H1 (cell line): ENCODE data around the gene EPYC. TPM values are rescaled to one million over a fixed set of nuclear protein-coding genes. Genes with fewer than 3 reads are reported as not detected.

ENCODE experiments used
- CTCF ChIA-PET: fragments of 300-600 bp; sonication (Branson Sonifier 250); formaldehyde crosslinking; loops from one replicate; lab custom pipeline; 2021; ENCODE audit not compliant: partially characterized antibody; lab: Charles Lee
- POLR2A ChIA-PET: fragments of 300-600 bp; sonication (Branson Sonifier 250); formaldehyde crosslinking; loops from one replicate; lab custom pipeline; 2021; ENCODE audit warnings: inconsistent platforms; ENCODE audit not compliant: partially characterized antibody; lab: Charles Lee
- DNase-seq, 2 experiments: peaks; one replicate each; pipeline versions ENCODE4 v3.0.0 to v3.0.0-alpha.2; 2010 to 2022; ENCODE audit warnings: low spot score in 2 of 2, low read depth in 1 of 2, mixed read lengths in 1 of 2
- FAIRE-seq: peaks from 2 replicates; lab custom pipeline; 2011; peaks lifted over from hg19 to GRCh38; lab: Jason Lieb, UNC
- H2AFZ ChIP-seq: 2 replicates; pipeline ENCODE4 v1.8.1; 2012; ENCODE audit warnings: low read length, inconsistent platforms
- H2AK5ac ChIP-seq: 2 replicates; pipeline ENCODE4 v1.6.1; 2013; ENCODE audit warnings: low read depth, low read length
- H2BK120ac ChIP-seq: replicated peaks from 2 replicates; pipeline ENCODE3; 2013; ENCODE audit warnings: low read depth, low read length, inconsistent platforms
- H2BK12ac ChIP-seq: 2 replicates; pipeline ENCODE4 v1.6.1; 2013; ENCODE audit warnings: low read depth, low read length
- H2BK15ac ChIP-seq: 2 replicates; pipeline ENCODE4 v1.6.1; 2013; ENCODE audit warnings: low read length
- H2BK20ac ChIP-seq: 2 replicates; pipeline ENCODE4 v1.6.1; 2013; ENCODE audit warnings: low read length
- H2BK5ac ChIP-seq: 2 replicates; pipeline ENCODE4 v1.6.1; 2013; ENCODE audit warnings: low read depth, low read length
- H3K14ac ChIP-seq: 2 replicates; pipeline ENCODE4 v1.6.1; 2013; ENCODE audit warnings: inconsistent platforms; ENCODE audit not compliant: insufficient read length
- H3K18ac ChIP-seq: 2 replicates; pipeline ENCODE4 v1.6.1; 2013; ENCODE audit warnings: low read length; ENCODE audit errors: extremely low read depth
- H3K23ac ChIP-seq: 2 replicates; pipeline ENCODE4 v1.6.1; 2013; ENCODE audit warnings: inconsistent platforms; ENCODE audit not compliant: insufficient read length
- H3K23me2 ChIP-seq: 2 replicates; pipeline ENCODE4 v1.6.1; 2013; ENCODE audit warnings: low read depth, low read length
- H3K27ac ChIP-seq: 2 replicates; pipeline ENCODE4 v1.6.1; 2011; ENCODE audit warnings: low read depth, low read length, inconsistent platforms
- H3K27me3 ChIP-seq, 4 experiments: replicated peaks in 1 of 4; 1 replicate in 1 of 4; 2 replicates in 3 of 4; pipeline versions ENCODE4 v1.6.1 to v1.8.1; 2011 to 2013; ENCODE audit warnings: low read length in 3 of 4, mild to moderate bottlenecking in 3 of 4, inconsistent platforms in 2 of 4, mixed read lengths in 2 of 4, moderate library complexity in 1 of 4; ENCODE audit not compliant: control insufficient read depth in 3 of 4, insufficient read depth in 3 of 4; ENCODE audit errors: extremely low read depth in 1 of 4
- H3K36me3 ChIP-seq, 4 experiments: 2 replicates each; pipeline versions ENCODE4 v1.6.1 to v1.8.1; 2011 to 2013; ENCODE audit warnings: mild to moderate bottlenecking in 4 of 4, low read length in 3 of 4, moderate library complexity in 2 of 4, control low read depth in 1 of 4, inconsistent platforms in 1 of 4; ENCODE audit not compliant: insufficient read depth in 4 of 4, control insufficient read depth in 2 of 4
- H3K4ac ChIP-seq: replicated peaks from 2 replicates; pipeline ENCODE3; 2013; ENCODE audit warnings: low read length, low read depth, mixed read lengths, inconsistent platforms; ENCODE audit not compliant: insufficient read length
- H3K4me1 ChIP-seq, 4 experiments: replicated peaks in 1 of 4; 1 replicate in 1 of 4; 2 replicates in 3 of 4; pipeline versions ENCODE4 v1.6.1 to v1.8.1; 2011 to 2013; ENCODE audit warnings: low read length in 3 of 4, inconsistent platforms in 2 of 4, mixed read lengths in 1 of 4; ENCODE audit not compliant: insufficient read depth in 4 of 4, control insufficient read depth in 3 of 4
- H3K4me2 ChIP-seq, 2 experiments: 2 replicates each; pipeline versions ENCODE4 v1.6.1 to v1.8.1; 2011 to 2013; ENCODE audit warnings: low read depth in 2 of 2, low read length in 2 of 2, control low read depth in 1 of 2, inconsistent platforms in 1 of 2, mild to moderate bottlenecking in 1 of 2; ENCODE audit not compliant: insufficient read depth in 1 of 2
- H3K4me3 ChIP-seq, 4 experiments: fragments of 200-600, 300-600 bp in 1 of 4; sonication (generic), shearing (Covaris generic), sonication (Bioruptor Twin) in 1 of 4; 2 replicates each; pipeline versions ENCODE4 v1.5.1 to v1.8.1; 2011 to 2016; ENCODE audit warnings: low read length in 4 of 4, low read depth in 3 of 4, control low read depth in 2 of 4, inconsistent platforms in 2 of 4, mild to moderate bottlenecking in 2 of 4, mixed read lengths in 1 of 4, moderate library complexity in 1 of 4; ENCODE audit not compliant: insufficient read depth in 2 of 4; ENCODE audit errors: extremely low read depth in 1 of 4
- H3K56ac ChIP-seq: replicated peaks from 2 replicates; pipeline ENCODE3; 2013; ENCODE audit warnings: low read depth, mild to moderate bottlenecking, mixed read lengths, low read length, inconsistent platforms; ENCODE audit not compliant: insufficient read length
- H3K79me1 ChIP-seq: 2 replicates; pipeline ENCODE4 v1.6.1; 2013; ENCODE audit warnings: low read depth, low read length, control low read depth
- H3K79me2 ChIP-seq, 2 experiments: 2 replicates each; pipeline versions ENCODE4 v1.6.1 to v1.8.1; 2012 to 2013; ENCODE audit warnings: low read length in 2 of 2, mild to moderate bottlenecking in 2 of 2, inconsistent platforms in 1 of 2; ENCODE audit not compliant: insufficient read depth in 2 of 2, control insufficient read depth in 1 of 2
- H3K9ac ChIP-seq, 4 experiments: replicated peaks in 1 of 4; 1 replicate in 1 of 4; 2 replicates in 3 of 4; pipeline versions ENCODE4 v1.6.1 to v1.8.1; 2011 to 2013; ENCODE audit warnings: low read depth in 3 of 4, low read length in 3 of 4, control low read depth in 2 of 4, mild to moderate bottlenecking in 2 of 4, moderate library complexity in 2 of 4, inconsistent platforms in 1 of 4; ENCODE audit errors: extremely low read depth in 1 of 4
- H3K9me3 ChIP-seq, 2 experiments: 2 replicates each; pipeline versions ENCODE4 v1.6.1 to v1.8.1; 2012 to 2013; ENCODE audit warnings: mild to moderate bottlenecking in 2 of 2, moderate library complexity in 2 of 2, control low read depth in 1 of 2, inconsistent platforms in 1 of 2, low read depth in 1 of 2, low read length in 1 of 2, mixed read lengths in 1 of 2; ENCODE audit not compliant: insufficient read depth in 2 of 2
- H4K20me1 ChIP-seq, 2 experiments: replicated peaks in 1 of 2; 2 replicates each; pipeline versions ENCODE3 to v1.8.1; 2011 to 2013; ENCODE audit warnings: inconsistent platforms in 2 of 2, low read length in 2 of 2, mild to moderate bottlenecking in 1 of 2; ENCODE audit not compliant: insufficient read depth in 2 of 2, control insufficient read depth in 1 of 2
- H4K5ac ChIP-seq: 2 replicates; pipeline ENCODE4 v1.6.1; 2013; ENCODE audit warnings: low read length, low read depth, mixed read lengths, inconsistent platforms; ENCODE audit not compliant: insufficient read length
- H4K8ac ChIP-seq: 2 replicates; pipeline ENCODE4 v1.8.0; 2013; ENCODE audit warnings: mild to moderate bottlenecking, moderate library complexity, low read length, inconsistent platforms; ENCODE audit not compliant: insufficient read depth; ENCODE audit errors: extremely low read depth
- H4K91ac ChIP-seq: replicated peaks from 2 replicates; pipeline ENCODE3; 2013; ENCODE audit warnings: low read length, mixed read lengths, inconsistent platforms; ENCODE audit not compliant: insufficient read length
- CTBP2 ChIP-seq: IDR thresholded peaks from 2 replicates; pipeline ENCODE4 v1.7.0; 2011; ENCODE audit warnings: borderline replicate concordance, mild to moderate bottlenecking, moderate library complexity, mixed read lengths, low read length; ENCODE audit not compliant: insufficient read depth, insufficient read length
- MAX ChIP-seq: IDR thresholded peaks from 2 replicates; pipeline ENCODE4 v1.6.1; 2012; ENCODE audit warnings: inconsistent platforms
- NANOG ChIP-seq: IDR thresholded peaks from 2 replicates; pipeline ENCODE4 v1.6.1; 2011; ENCODE audit warnings: low read length, low read depth, mild to moderate bottlenecking, inconsistent platforms; ENCODE audit not compliant: insufficient read depth, poor library complexity, severe bottlenecking
- PHF8 ChIP-seq: fragments of 200-600 bp; sonication (generic); conservative IDR thresholded peaks from 2 replicates; pipeline ENCODE4 v1.7.1; 2012; ENCODE audit warnings: low read depth, mild to moderate bottlenecking, inconsistent platforms, low read length, moderate library complexity
- RNF2 ChIP-seq: fragments of 200-900, 300-1000 bp; sonication (generic); IDR thresholded peaks from 2 replicates; pipeline ENCODE4 v1.7.1; 2016; ENCODE audit warnings: borderline replicate concordance, low read depth, mild to moderate bottlenecking, antibody characterized with exemption, low read length; ENCODE audit not compliant: poor library complexity, severe bottlenecking; ENCODE audit errors: missing control alignments
- RXRA ChIP-seq: IDR thresholded peaks from 2 replicates; pipeline ENCODE4 v1.6.1; 2011; ENCODE audit warnings: low read depth, mild to moderate bottlenecking, low read length, moderate library complexity; ENCODE audit not compliant: insufficient read depth
- SAP30 ChIP-seq: fragments of 300-600 bp; sonication (generic); IDR thresholded peaks from 2 replicates; pipeline ENCODE4 v1.7.1; 2012; ENCODE audit warnings: low read length, moderate library complexity, mild to moderate bottlenecking, inconsistent platforms; ENCODE audit not compliant: insufficient read depth, insufficient replicate concordance
- SIRT6 ChIP-seq: IDR thresholded peaks from one replicate; pipeline ENCODE4 v1.7.1; 2012; ENCODE audit warnings: low read length, inconsistent platforms
- WGBS, 2 experiments: shearing (Covaris generic) in 1 of 2; methylation state at CpG; one replicate each; pipeline versions ENCODE4 v1.1.6 to v1.1.7; 2013 to 2015; ENCODE audit warnings: low lambda C conversion rate in 2 of 2, mixed read lengths in 2 of 2, inconsistent platforms in 1 of 2, low coverage in 1 of 2, missing lambda C conversion rate in 1 of 2; ENCODE audit not compliant: insufficient replicate concordance in 2 of 2, insufficient coverage in 1 of 2, insufficient read length in 1 of 2; ENCODE audit errors: extremely low coverage in 1 of 2, missing lambda C conversion rate in 1 of 2; 5-methylcytosine and 5-hydroxymethylcytosine counted together
- polyA plus RNA-seq, 7 experiments: library from polyadenylated mRNA; depleted of rRNA in 3 of 7; stranded (reverse) in 5 of 7; unstranded in 2 of 7; fragments of >200 nt in 5 of 7; fragments of 200-250 nt in 2 of 7; gene quantifications; 1 replicate in 5 of 7; 2 replicates in 1 of 7; 4 replicates in 1 of 7; pipeline versions ENCODE4 v1.2.1 to v1.2.3, GENCODE V29; 2011 to 2013; ENCODE audit warnings: missing spikeins in 2 of 7, mixed read lengths in 2 of 7
- total RNA-seq: library from RNA; stranded (reverse); fragmentation: NEBNext Ultra II Directional; extraction: Animal tissue kit (Norgen Biotek cat#: 25700); gene quantifications from 2 replicates; pipeline ENCODE4 v1.2.1, GENCODE V29; 2021

Gene EPYC
- total and polyA plus RNA-seq, 2 of the 8 experiments (the other 6 are each of a cell fraction or from before 2014, with no cell fraction given), result not detected

GRCh38 chr12:90984114-90984513, 20.7 kb downstream of the EPYC start:
- H3K36me3 ChIP-seq, result no peaks in the 10 kb centered on the region
- H3K79me2 ChIP-seq, result no peaks in the 10 kb centered on the region
- TF ChIP-seq CTBP2 (no peak), MAX (no peak), SAP30 (no peak), NANOG (peak; percentile 79), SIRT6 (no peak), PHF8 (no peak), RXRA (no peak), RNF2 (no peak)
- no peak overlapping the region for H3K4ac ChIP-seq
- no peak overlapping the region for H3K56ac ChIP-seq
- FAIRE-seq (no peak), DNase-seq (peak; percentile 19 to 48)
- no peaks in the 10 kb centered on the region for H3K79me1 ChIP-seq
- no peak overlapping the region for H4K8ac ChIP-seq
- no peak overlapping the region for H3K4me3 ChIP-seq
- H3K14ac ChIP-seq, result no peak overlapping the region
- ChIA-PET CTCF (interaction anchor here (0.6 to 4.3 kb wide), 5 partner anchors 10 to 346 kb away, joined by 3 to 29 read pairs (median 4); partner anchors contain the start of gene LUM), POLR2A (interaction anchor here (1.5 kb wide), 1 partner anchor 9 kb away, joined by 5 read pairs; no protein-coding TSS in a partner anchor)
- no peak overlapping the region for H3K27ac ChIP-seq
- H3K23me2 ChIP-seq, result no peaks in the 10 kb centered on the region
- H2AFZ ChIP-seq, result no peak overlapping the region
- no peak overlapping the region for H3K9ac ChIP-seq
- no peak overlapping the region for H3K23ac ChIP-seq
- H3K18ac ChIP-seq, result no peak overlapping the region
- no peak overlapping the region for H2AK5ac ChIP-seq
- H2BK120ac ChIP-seq, result no peak overlapping the region
- H3K4me1 ChIP-seq, result peaks cover 0 to 14% (median 2%) of the 10 kb centered on the region in 4 experiments; a peak in 2 of 7 replicates
- no peak overlapping the region for H2BK20ac ChIP-seq
- H2BK15ac ChIP-seq, result no peak overlapping the region
- no peak overlapping the region for H2BK12ac ChIP-seq
- peak overlapping the region; percentile 12 to 24; a peak in 2 of 4 replicates for H3K4me2 ChIP-seq
- H3K9me3 ChIP-seq, result peaks cover 3 to 5% of the 10 kb centered on the region in 2 experiments; a peak in 1 of 4 replicates
- 7% methylated on average over 3 of the region's 3 CpGs; no CpG with 5 or more reads in 1 of the 2 experiments for WGBS, 2 experiments
- H4K5ac ChIP-seq, result no peak overlapping the region
- H4K91ac ChIP-seq, result no peak overlapping the region
- H2BK5ac ChIP-seq, result no peak overlapping the region
- H4K20me1 ChIP-seq, result peaks cover 0 to 1% of the 10 kb centered on the region in 2 experiments
- peaks cover 13 to 40% (median 23%) of the 10 kb centered on the region in 4 experiments for H3K27me3 ChIP-seq
